Esophagus muscularis mucosa (tissue), 4 donors: ENCODE measurements around the gene CYP24A1. TPM values are rescaled to one million over a fixed set of nuclear protein-coding genes. Genes with fewer than 3 reads are reported as not detected.

ENCODE experiments used
- DNase-seq: peaks from one replicate; pipeline ENCODE4 v3.0.0-alpha.2; 2017; ENCODE audit errors: extremely low spot score
- H3K27ac ChIP-seq, 4 donors: fragments of 200-600 bp; sonication (generic); replicated peaks in 1 of 4; 1 replicate in 3 of 4; 2 replicates in 1 of 4; pipeline ENCODE4 v1.5.1; 2016 to 2019; ENCODE audit warnings: mild to moderate bottlenecking in 1 of 4
- H3K27me3 ChIP-seq, 4 donors: fragments of 200-600 bp; sonication (generic); one replicate each; pipeline versions ENCODE4 v1.5.1 to v1.6.0; 2016 to 2019
- H3K36me3 ChIP-seq, 4 donors: fragments of 200-600 bp; sonication (generic); one replicate each; pipeline ENCODE4 v1.5.1; 2016 to 2019
- H3K4me1 ChIP-seq, 4 donors: fragments of 200-600 bp; sonication (generic); one replicate each; pipeline ENCODE4 v1.5.1; 2016 to 2019
- H3K4me3 ChIP-seq, 4 donors: fragments of 200-600 bp; sonication (generic); 1 replicate in 2 of 4; 2 replicates in 2 of 4; pipeline ENCODE4 v1.5.1; 2016 to 2019; ENCODE audit warnings: mild to moderate bottlenecking in 4 of 4, moderate library complexity in 1 of 4
- H3K9me3 ChIP-seq, 4 donors: fragments of 200-600 bp; sonication (generic); 1 replicate in 3 of 4; 2 replicates in 1 of 4; pipeline ENCODE4 v1.5.1; 2016 to 2019
- CTCF ChIP-seq, 3 experiments: fragments of 200-600 bp in 2 of 3; fragments of 450-650 bp in 1 of 3; sonication (generic) in 2 of 3; IDR thresholded peaks; one replicate each; pipeline ENCODE4 v1.5.1; 2017 to 2019; ENCODE audit warnings: antibody characterized with exemption in 3 of 3, mild to moderate bottlenecking in 2 of 3, moderate library complexity in 1 of 3
- EP300 ChIP-seq: sonication (generic); formaldehyde crosslinking; IDR thresholded peaks from one replicate; pipeline ENCODE4 v1.6.1; 2017; ENCODE audit warnings: antibody characterized with exemption
- POLR2A ChIP-seq: fragments of 450-650 bp; IDR thresholded peaks from one replicate; pipeline ENCODE4 v1.6.1; 2017; ENCODE audit warnings: antibody characterized with exemption, moderate library complexity, mild to moderate bottlenecking, low read depth
- POLR2AphosphoS5 ChIP-seq, 2 donors: sonication (generic); formaldehyde crosslinking; IDR thresholded peaks; one replicate each; pipeline ENCODE4 v1.6.1; 2017; ENCODE audit warnings: antibody characterized with exemption in 2 of 2
- WGBS: methylation state at CpG from one replicate; pipeline ENCODE4 v1.1.5; 2018; 5-methylcytosine and 5-hydroxymethylcytosine counted together
- intact Hi-C: fragments of 100-400 bp; cut with DNase I; formaldehyde crosslinking; loops from one replicate; pipeline ENCODE4 v1.15.1; 2023
- total RNA-seq, 4 donors: library from RNA; depleted of rRNA; stranded (reverse); fragments of >200 nt; gene quantifications; one replicate each; pipeline versions ENCODE4 v1.1.0 to v1.2.1, GENCODE V29; 2016

Gene CYP24A1
- total RNA-seq, 4 donors from 2014 or later: not detected

GRCh38 chr20:54134445-54135220, 39.2 kb downstream of the CYP24A1 start:
- no peak overlapping the region for H3K4me3 ChIP-seq
- H3K27ac ChIP-seq: no peak overlapping the region
- intact Hi-C loops: no loop called here
- WGBS: 88% methylated on average over 2 of the region's 2 CpGs
- no peaks in the 10 kb centered on the region for H3K36me3 ChIP-seq
- H3K27me3 ChIP-seq: peaks cover 0 to 19% (median 0%) of the 10 kb centered on the region in 4 donors
- TF ChIP-seq EP300: no peak
- TF ChIP-seq POLR2AphosphoS5 (IDR thresholded peaks at IDR 0.05): no peak
- no peak for TF ChIP-seq CTCF (IDR thresholded peaks at IDR 0.05)
- no peak for TF ChIP-seq POLR2A
- DNase-seq: no peak
- H3K4me1 ChIP-seq: no peaks in the 10 kb centered on the region
- peaks cover 0 to 1% (median 0%) of the 10 kb centered on the region in 4 donors for H3K9me3 ChIP-seq

DNA sequence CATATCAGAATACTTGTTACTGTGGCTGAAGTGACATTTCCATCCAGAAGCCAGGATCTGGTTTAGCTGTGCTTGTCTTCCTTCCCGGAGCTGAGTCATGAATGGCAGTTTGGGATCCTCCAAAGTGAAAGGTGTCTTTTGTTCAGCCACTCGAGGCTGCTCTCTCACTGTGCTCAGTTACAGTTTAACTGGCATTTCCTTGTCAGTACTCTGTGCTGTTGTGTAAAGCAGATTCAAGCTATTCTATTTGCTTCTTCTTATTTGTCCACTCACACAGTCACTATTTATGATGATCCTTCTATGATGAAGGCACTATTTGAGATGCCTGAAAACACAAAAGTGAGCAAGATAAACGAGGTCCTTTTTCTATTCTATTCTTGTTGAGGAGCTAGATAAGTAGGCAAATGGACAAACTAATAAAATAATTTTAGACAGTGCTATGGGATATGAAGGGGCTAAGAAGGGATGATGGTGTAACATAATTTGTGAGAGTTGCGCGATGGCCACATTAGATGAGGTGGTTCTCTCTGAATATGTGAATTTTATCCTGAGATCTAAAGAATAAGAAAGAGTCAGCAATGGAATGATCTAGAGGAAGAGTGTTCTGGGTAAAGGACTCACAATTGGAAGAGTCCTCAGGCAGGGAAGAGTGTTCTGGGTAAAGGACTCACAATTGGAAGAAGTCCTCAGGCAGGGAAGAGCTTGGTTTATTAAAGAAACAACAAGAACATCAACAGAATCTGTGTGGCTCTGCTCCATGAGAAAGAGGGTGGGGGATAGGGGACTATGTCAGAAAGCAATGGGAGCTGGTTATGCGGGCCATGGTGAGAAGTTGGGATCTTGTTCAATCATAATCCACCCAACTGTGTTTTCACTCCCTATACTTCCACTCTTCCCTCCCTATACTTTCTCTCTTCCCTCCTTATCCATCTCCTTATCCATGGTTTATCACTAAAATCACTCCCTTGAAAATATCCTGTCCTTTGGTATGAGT, 40.1 kb downstream of the CYP24A1 start:
- intact Hi-C loops: no loop called here
- no peak for DNase-seq
- Histone ChIP-seq H3K4me1 (no peaks in the 10 kb centered on the region), H3K9me3 (peaks cover 0 to 4% (median 2%) of the 10 kb centered on the region in 4 donors), H3K27me3 (peaks cover 0 to 19% (median 0%) of the 10 kb centered on the region in 4 donors), H3K36me3 (no peaks in the 10 kb centered on the region), H3K27ac (peak overlapping the region in 2 of 4 donors; percentile 34), H3K4me3 (no peak overlapping the region)
- WGBS: 56% methylated on average over 6 of the region's 6 CpGs
- TF ChIP-seq POLR2AphosphoS5 (IDR thresholded peaks at IDR 0.05) (no peak), CTCF (IDR thresholded peaks at IDR 0.05) (no peak), POLR2A (no peak), EP300 (no peak)

- no peaks in the 10 kb centered on the region for H3K4me1 ChIP-seq
Measured at GRCh38 chr20:54132612-54133433, 41.0 kb downstream of the CYP24A1 start.

More at GRCh38 chr20:54132612-54133433, 41.0 kb downstream of the CYP24A1 start:
- Histone ChIP-seq H3K4me3 (no peak overlapping the region), H3K27ac (peak overlapping the region in 2 of 4 donors; percentile 34), H3K9me3 (peaks cover 0 to 4% (median 2%) of the 10 kb centered on the region in 4 donors), H3K36me3 (no peaks in the 10 kb centered on the region), H3K27me3 (peaks cover 0 to 19% (median 0%) of the 10 kb centered on the region in 4 donors)
- no peak for DNase-seq
- intact Hi-C loops: no loop called here
- 39% methylated on average over 6 of the region's 6 CpGs for WGBS
- TF ChIP-seq CTCF (IDR thresholded peaks at IDR 0.05): no peak
- peak in 1 of 2 donors; percentile 52 for TF ChIP-seq POLR2AphosphoS5 (IDR thresholded peaks at IDR 0.05)
